Kidney (tissue), 14 donors: ENCODE measurements around the gene TPST1. TPM values are rescaled to one million over a fixed set of nuclear protein-coding genes. Genes with fewer than 3 reads are reported as not detected.

ENCODE experiments used
- DNase-seq, 5 donors: peaks; one replicate each; pipeline ENCODE4 v3.0.0-alpha.2; 2013 to 2020
- FAIRE-seq: peaks from 2 replicates; lab custom pipeline; 2012; peaks lifted over from hg19 to GRCh38; lab: Jason Lieb, UNC
- H3K27ac ChIP-seq, 2 donors: one replicate each; pipeline ENCODE4 v1.7.0; 2013; ENCODE audit warnings: low read depth in 2 of 2, low read length in 2 of 2, inconsistent platforms in 1 of 2
- H3K27me3 ChIP-seq: one replicate; pipeline ENCODE4 v1.7.1; 2013; ENCODE audit warnings: low read length, inconsistent platforms; ENCODE audit not compliant: control insufficient read depth, insufficient read depth
- H3K36me3 ChIP-seq, 3 donors: one replicate each; pipeline versions ENCODE4 v1.7.0 to v1.7.1; 2013; ENCODE audit warnings: low read length in 3 of 3, control low read depth in 1 of 3, inconsistent platforms in 1 of 3; ENCODE audit not compliant: insufficient read depth in 3 of 3, control insufficient read depth in 2 of 3
- H3K4me1 ChIP-seq, 3 donors: one replicate each; pipeline versions ENCODE4 v1.7.0 to v1.7.1; 2013; ENCODE audit warnings: low read length in 3 of 3, inconsistent platforms in 1 of 3, low read depth in 1 of 3; ENCODE audit not compliant: control insufficient read depth in 2 of 3, insufficient read depth in 2 of 3
- H3K4me3 ChIP-seq, 3 donors: one replicate each; pipeline versions ENCODE4 v1.7.0 to v1.8.1; 2013; ENCODE audit warnings: low read length in 3 of 3, control low read depth in 1 of 3, inconsistent platforms in 1 of 3
- H3K9ac ChIP-seq, 3 donors: one replicate each; pipeline versions ENCODE4 v1.7.0 to v1.7.1; 2013; ENCODE audit warnings: low read length in 3 of 3, control low read depth in 1 of 3, inconsistent platforms in 1 of 3
- H3K9me3 ChIP-seq, 3 donors: one replicate each; pipeline versions ENCODE4 v1.7.0 to v1.7.1; 2013; ENCODE audit warnings: low read length in 3 of 3, control low read depth in 1 of 3, inconsistent platforms in 1 of 3; ENCODE audit not compliant: control insufficient read depth in 2 of 3, insufficient read depth in 1 of 3
- intact Hi-C: fragments of 100-400 bp; cut with DNase I; formaldehyde crosslinking; loops from one replicate; pipeline ENCODE4 v1.11.1; 2022
- polyA plus RNA-seq: library from polyadenylated mRNA; stranded (reverse); fragments of 350-450 nt; fragmentation: Illumina TruSeq; extraction: RNeasy Lipid Tissue Mini Kit (QIAGEN cat#74804); gene quantifications from one replicate; pipeline ENCODE4 v1.2.3, GENCODE V29; 2014; ENCODE audit warnings: low read depth, low replicate concordance; ENCODE audit not compliant: insufficient read depth
- total RNA-seq: library from RNA; stranded (reverse); fragmentation: NEBNext Ultra II Directional; extraction: Animal tissue kit (Norgen Biotek cat#: 25700); gene quantifications from one replicate; pipeline ENCODE4 v1.2.1, GENCODE V29; 2021
- TF ChIP-seq, protein P1 (sequence below): IDR thresholded peaks from 3 replicates; pipeline ENCODE4 v1.5.1; 2012; ENCODE audit warnings: mild to moderate bottlenecking, moderate library complexity, borderline replicate concordance; ENCODE audit not compliant: insufficient read depth; ENCODE audit errors: extremely low read depth
- donor health status: control.
- donor health status: control.
- donor health status: control.
- donor health status: control.
- donor health status: control.
- donor health status: DM: yes; HTN: yes; CAD: no.
- donor health status: Normal renal cell carcinoma (clear cell type).

The TPST1 gene
- total and polyA plus RNA-seq, 2 donors from 2014 or later, result 23.6 to 35.7 TPM

DNA sequence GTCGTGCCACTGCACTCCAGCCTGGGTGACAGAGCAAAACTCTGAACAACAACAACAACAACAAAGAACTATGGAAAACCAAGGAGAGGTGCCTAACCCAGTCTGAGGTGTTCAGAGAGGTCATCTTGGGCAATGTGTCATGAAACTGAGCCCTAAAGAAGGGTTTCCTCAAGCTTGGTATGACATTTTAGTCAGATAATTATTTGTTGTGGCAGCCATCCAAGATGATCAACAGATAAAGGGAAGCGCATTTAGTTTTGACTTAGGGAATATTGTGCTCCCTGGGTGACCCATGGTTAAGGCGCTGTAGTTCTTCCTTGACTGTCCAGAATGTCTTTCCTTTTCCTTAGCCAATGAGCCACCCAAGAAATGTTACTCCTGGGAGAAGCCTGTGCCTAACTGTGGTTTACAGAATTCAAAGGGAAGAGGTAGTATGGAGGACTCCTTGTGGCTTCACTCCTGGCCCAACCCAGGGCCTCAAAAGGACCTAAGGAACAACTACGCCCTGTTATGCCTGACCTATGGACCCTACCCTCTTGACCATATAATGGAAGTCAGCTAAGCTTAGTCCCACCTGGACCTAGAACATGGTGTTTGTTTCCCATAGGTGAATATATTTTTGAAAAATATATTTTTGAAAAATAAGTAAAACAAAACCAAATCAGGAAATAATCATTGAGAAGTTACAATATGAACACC lies 42.4 kb downstream of the TPST1 start:
- no peak for FAIRE-seq
- no peaks in the 10 kb centered on the region for H3K27me3 ChIP-seq
- no peak for DNase-seq
- intact Hi-C loops, result no loop called here
- no peak overlapping the region for H3K9ac ChIP-seq
- H3K36me3 ChIP-seq, result no peaks in the 10 kb centered on the region
- TF ChIP-seq, protein P1, sequence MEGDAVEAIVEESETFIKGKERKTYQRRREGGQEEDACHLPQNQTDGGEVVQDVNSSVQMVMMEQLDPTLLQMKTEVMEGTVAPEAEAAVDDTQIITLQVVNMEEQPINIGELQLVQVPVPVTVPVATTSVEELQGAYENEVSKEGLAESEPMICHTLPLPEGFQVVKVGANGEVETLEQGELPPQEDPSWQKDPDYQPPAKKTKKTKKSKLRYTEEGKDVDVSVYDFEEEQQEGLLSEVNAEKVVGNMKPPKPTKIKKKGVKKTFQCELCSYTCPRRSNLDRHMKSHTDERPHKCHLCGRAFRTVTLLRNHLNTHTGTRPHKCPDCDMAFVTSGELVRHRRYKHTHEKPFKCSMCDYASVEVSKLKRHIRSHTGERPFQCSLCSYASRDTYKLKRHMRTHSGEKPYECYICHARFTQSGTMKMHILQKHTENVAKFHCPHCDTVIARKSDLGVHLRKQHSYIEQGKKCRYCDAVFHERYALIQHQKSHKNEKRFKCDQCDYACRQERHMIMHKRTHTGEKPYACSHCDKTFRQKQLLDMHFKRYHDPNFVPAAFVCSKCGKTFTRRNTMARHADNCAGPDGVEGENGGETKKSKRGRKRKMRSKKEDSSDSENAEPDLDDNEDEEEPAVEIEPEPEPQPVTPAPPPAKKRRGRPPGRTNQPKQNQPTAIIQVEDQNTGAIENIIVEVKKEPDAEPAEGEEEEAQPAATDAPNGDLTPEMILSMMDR, result no peak
- H3K9me3 ChIP-seq, result no peaks in the 10 kb centered on the region
- H3K27ac ChIP-seq, result no peak overlapping the region
- no peaks in the 10 kb centered on the region for H3K4me1 ChIP-seq
- H3K4me3 ChIP-seq, result no peak overlapping the region

DNA sequence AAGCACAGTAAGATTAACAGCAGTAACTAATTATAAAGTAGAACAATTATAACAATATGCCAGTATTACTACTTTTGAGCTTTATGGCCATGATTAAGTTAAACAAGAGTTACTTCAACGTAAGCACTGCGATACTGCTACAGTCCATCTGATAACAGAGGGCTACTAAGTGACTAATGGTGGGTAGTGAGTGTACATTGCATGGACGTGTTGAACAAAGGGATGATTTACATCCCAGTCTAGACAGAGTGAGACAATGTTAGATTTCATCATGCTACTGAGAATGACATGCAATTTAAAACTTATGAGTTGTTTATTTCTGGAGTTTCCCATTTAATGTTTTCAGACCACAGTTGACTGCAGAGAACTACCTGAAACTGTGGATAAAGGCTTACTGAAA lies 45.6 kb downstream of the TPST1 start:
- no peaks in the 10 kb centered on the region for H3K36me3 ChIP-seq
- intact Hi-C loops, result no loop called here
- TF ChIP-seq, protein P1, result no peak
- H3K9ac ChIP-seq, result no peak overlapping the region
- no peaks in the 10 kb centered on the region for H3K9me3 ChIP-seq
- FAIRE-seq (no peak), DNase-seq (no peak)
- H3K4me3 ChIP-seq, result no peak overlapping the region
- H3K4me1 ChIP-seq, result no peaks in the 10 kb centered on the region
- H3K27ac ChIP-seq, result no peak overlapping the region
- no peaks in the 10 kb centered on the region for H3K27me3 ChIP-seq

DNA sequence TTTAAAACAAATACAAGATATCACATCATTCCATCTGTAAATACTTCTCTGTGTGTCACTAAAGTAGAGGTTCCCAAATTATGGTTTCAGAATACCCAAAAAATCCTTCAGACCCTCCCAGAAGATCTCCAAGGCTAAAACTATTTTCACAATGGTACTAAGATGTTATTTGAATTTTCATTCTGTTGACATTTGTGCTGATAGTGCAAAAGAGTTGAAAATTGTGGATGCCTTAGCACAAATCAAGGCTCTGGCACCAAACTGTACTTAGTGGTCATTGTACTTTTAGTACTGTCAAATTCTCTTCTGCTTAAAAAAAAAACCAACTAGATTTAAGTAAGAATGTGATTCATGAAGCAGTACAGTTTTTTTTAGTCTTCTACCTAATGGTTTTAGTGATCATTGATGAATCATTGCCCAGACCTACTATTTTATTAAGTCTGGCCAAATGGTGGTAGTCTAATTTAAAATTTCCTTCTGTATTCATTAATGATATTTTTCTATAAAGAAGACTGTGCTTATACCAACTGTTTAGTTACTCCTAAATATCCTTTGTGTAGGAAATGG lies 50.5 kb downstream of the TPST1 start:
- DNase-seq, result no peak
- Histone ChIP-seq H3K9ac (no peak overlapping the region), H3K36me3 (no peaks in the 10 kb centered on the region), H3K27ac (no peak overlapping the region), H3K27me3 (no peaks in the 10 kb centered on the region), H3K4me1 (no peaks in the 10 kb centered on the region), H3K4me3 (no peak overlapping the region), H3K9me3 (no peaks in the 10 kb centered on the region)
- intact Hi-C loops, result no loop called here
- FAIRE-seq, result no peak
- TF ChIP-seq, protein P1, result no peak

DNA sequence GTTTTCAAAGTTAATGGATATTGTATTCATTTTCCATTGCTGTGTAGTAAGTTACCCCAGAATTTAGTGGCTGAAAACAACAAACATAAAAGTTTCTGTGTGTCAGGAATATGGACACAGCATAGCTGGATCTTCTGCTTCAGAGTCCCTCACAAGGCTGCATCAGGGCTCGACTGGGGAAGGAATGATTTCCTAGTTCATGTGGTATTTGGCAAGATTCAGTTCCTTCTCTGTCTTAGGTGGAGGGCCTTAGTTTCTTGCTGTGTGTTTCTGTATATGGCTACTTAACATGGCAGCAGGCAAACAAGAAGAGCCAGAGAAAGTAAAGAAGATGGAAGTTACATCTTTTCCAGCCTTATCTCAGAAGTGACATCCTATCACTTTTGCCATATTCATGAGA lies 51.1 kb downstream of the TPST1 start:
- DNase-seq (no peak), FAIRE-seq (no peak)
- Histone ChIP-seq H3K36me3 (no peaks in the 10 kb centered on the region), H3K4me3 (no peak overlapping the region), H3K9ac (no peak overlapping the region), H3K27me3 (no peaks in the 10 kb centered on the region), H3K9me3 (no peaks in the 10 kb centered on the region), H3K27ac (no peak overlapping the region), H3K4me1 (no peaks in the 10 kb centered on the region)
- intact Hi-C loops, result no loop called here
- TF ChIP-seq, protein P1, result no peak
